Liver (tissue), 9 donors: ENCODE data around the gene SDK2. TPM values are rescaled to one million over a fixed set of nuclear protein-coding genes. Genes with fewer than 3 reads are reported as not detected.

ENCODE experiments used
- DNase-seq: peaks from one replicate; pipeline ENCODE4 v3.0.0-alpha.2; 2017; ENCODE audit warnings: low spot score
- H3K27ac ChIP-seq, 2 donors: one replicate each; pipeline ENCODE4 v1.7.0; 2013; ENCODE audit warnings: inconsistent platforms in 2 of 2, low read length in 2 of 2, control low read depth in 1 of 2, low read depth in 1 of 2, mild to moderate bottlenecking in 1 of 2
- H3K27me3 ChIP-seq, 4 donors: one replicate each; pipeline versions ENCODE4 v1.6.1 to v1.7.0; 2013; ENCODE audit warnings: low read length in 3 of 4, inconsistent platforms in 1 of 4, mild to moderate bottlenecking in 1 of 4, moderate library complexity in 1 of 4; ENCODE audit not compliant: control insufficient read depth in 4 of 4, insufficient read depth in 4 of 4
- H3K36me3 ChIP-seq, 4 donors: one replicate each; pipeline versions ENCODE4 v1.6.1 to v1.7.0; 2013; ENCODE audit warnings: low read length in 3 of 4, mild to moderate bottlenecking in 3 of 4, low read depth in 1 of 4, moderate library complexity in 1 of 4; ENCODE audit not compliant: control insufficient read depth in 4 of 4, insufficient read depth in 3 of 4
- H3K4me1 ChIP-seq, 4 donors: one replicate each; pipeline versions ENCODE4 v1.6.1 to v1.7.0; 2013; ENCODE audit warnings: low read length in 3 of 4, mild to moderate bottlenecking in 3 of 4, moderate library complexity in 1 of 4; ENCODE audit not compliant: control insufficient read depth in 4 of 4, insufficient read depth in 4 of 4
- H3K4me3 ChIP-seq, 3 donors: one replicate each; pipeline versions ENCODE4 v1.6.1 to v1.7.0; 2013; ENCODE audit warnings: low read length in 3 of 3, control low read depth in 1 of 3, low read depth in 1 of 3, mild to moderate bottlenecking in 1 of 3
- H3K9ac ChIP-seq, 2 donors: one replicate each; pipeline ENCODE4 v1.7.0; 2013; ENCODE audit warnings: low read length in 2 of 2, mild to moderate bottlenecking in 2 of 2, moderate library complexity in 2 of 2, control low read depth in 1 of 2, low read depth in 1 of 2
- H3K9me3 ChIP-seq, 4 donors: one replicate each; pipeline versions ENCODE4 v1.6.1 to v1.7.0; 2013; ENCODE audit warnings: low read length in 3 of 4; ENCODE audit not compliant: control insufficient read depth in 4 of 4
- CTCF ChIP-seq: fragments of 150-350 bp; IDR thresholded peaks from 2 replicates; pipeline ENCODE4 v1.5.1; 2017; ENCODE audit warnings: improper control_type of control experiment, low read depth, low read length; ENCODE audit not compliant: missing input control
- EGR1 ChIP-seq, 2 donors: IDR thresholded peaks; 2 replicates each; pipeline ENCODE4 v1.6.1; 2016 to 2018; ENCODE audit warnings: antibody characterized with exemption in 2 of 2, low read depth in 2 of 2
- FOXA1 ChIP-seq: IDR thresholded peaks from 2 replicates; pipeline ENCODE4 v1.6.1; 2016; ENCODE audit warnings: antibody characterized with exemption
- FOXA2 ChIP-seq: IDR thresholded peaks from 2 replicates; pipeline ENCODE4 v1.6.1; 2016; ENCODE audit warnings: antibody characterized with exemption
- GABPA ChIP-seq, 2 donors: IDR thresholded peaks in 1 of 2; conservative IDR thresholded peaks in 1 of 2; 2 replicates each; pipeline ENCODE4 v1.6.1; 2016; ENCODE audit warnings: antibody characterized with exemption in 2 of 2, mild to moderate bottlenecking in 1 of 2, moderate library complexity in 1 of 2
- HNF4A ChIP-seq, 2 donors: conservative IDR thresholded peaks; 2 replicates each; pipeline ENCODE4 v1.6.1; 2016; ENCODE audit warnings: antibody characterized with exemption in 2 of 2, mild to moderate bottlenecking in 2 of 2
- HNF4G ChIP-seq: IDR thresholded peaks from 2 replicates; pipeline ENCODE4 v1.6.1; 2016; ENCODE audit warnings: antibody characterized with exemption
- JUND ChIP-seq, 2 donors: IDR thresholded peaks; 2 replicates each; pipeline ENCODE4 v1.6.1; 2016; ENCODE audit warnings: antibody characterized with exemption in 2 of 2
- MAX ChIP-seq: IDR thresholded peaks from 2 replicates; pipeline ENCODE4 v1.6.1; 2016; ENCODE audit warnings: antibody characterized with exemption
- NR2F2 ChIP-seq: IDR thresholded peaks from 2 replicates; pipeline ENCODE4 v1.6.1; 2016; ENCODE audit warnings: antibody characterized with exemption
- RAD21 ChIP-seq, 2 donors: IDR thresholded peaks; 2 replicates each; pipeline ENCODE4 v1.6.1; 2016; ENCODE audit warnings: antibody characterized with exemption in 2 of 2, mild to moderate bottlenecking in 2 of 2
- RXRA ChIP-seq, 2 donors: IDR thresholded peaks; 2 replicates each; pipeline ENCODE4 v1.6.1; 2017 to 2018; ENCODE audit warnings: antibody characterized with exemption in 2 of 2, mild to moderate bottlenecking in 1 of 2
- SP1 ChIP-seq: IDR thresholded peaks from 2 replicates; pipeline ENCODE4 v1.6.1; 2018; ENCODE audit warnings: antibody characterized with exemption, mild to moderate bottlenecking
- TAF1 ChIP-seq: conservative IDR thresholded peaks from 2 replicates; pipeline ENCODE4 v1.6.1; 2016; ENCODE audit warnings: antibody characterized with exemption, mild to moderate bottlenecking
- YY1 ChIP-seq: IDR thresholded peaks from 2 replicates; pipeline ENCODE4 v1.6.1; 2016; ENCODE audit warnings: antibody characterized with exemption, mild to moderate bottlenecking
- WGBS: extraction: QIAGEN DNeasy Blood & Tissue Kit; methylation state at CpG from one replicate; pipeline ENCODE4 v1.1.7; 2013; 5-methylcytosine and 5-hydroxymethylcytosine counted together
- polyA plus RNA-seq, 2 donors: library from polyadenylated mRNA; stranded (reverse) in 1 of 2; unstranded in 1 of 2; fragments of 200-250 nt in 1 of 2; fragments of >200 nt in 1 of 2; fragmentation: Nextera tagmentation in 1 of 2; extraction: Ambion mirVana in 1 of 2; gene quantifications; one replicate each; pipeline versions ENCODE4 v1.2.1 to v1.2.3, GENCODE V29; 2013 to 2015
- total RNA-seq, 2 donors: library from RNA; depleted of rRNA; stranded (reverse); fragments of >200 nt; gene quantifications; one replicate each; pipeline ENCODE4 v1.2.3, GENCODE V29; 2014
- TF ChIP-seq, protein P1 (sequence below): IDR thresholded peaks from 2 replicates; pipeline ENCODE4 v1.6.1; 2016; ENCODE audit warnings: antibody characterized with exemption
- TF ChIP-seq, protein P2 (sequence below): IDR thresholded peaks from 2 replicates; pipeline ENCODE4 v1.6.1; 2016; ENCODE audit warnings: antibody characterized with exemption
- TF ChIP-seq, protein P3 (sequence below): IDR thresholded peaks from 2 replicates; pipeline ENCODE4 v1.6.1; 2016; ENCODE audit warnings: antibody characterized with exemption, mild to moderate bottlenecking
- donor health status: healthy.
- donor health status: healthy.
- donor health status: healthy.
- donor health status: healthy.
- donor health status: healthy.

Gene SDK2
- total and polyA plus RNA-seq, 4 donors: 0.05 to 0.42 (median 0.10) TPM

GRCh38 chr17:73362697-73363096 lies 281.5 kb downstream of the SDK2 start:
- Histone ChIP-seq H3K27ac (no peak overlapping the region), H3K27me3 (peaks cover 0 to 2% (median 0%) of the 10 kb centered on the region in 4 donors), H3K36me3 (no peaks in the 10 kb centered on the region), H3K4me3 (no peak overlapping the region), H3K9me3 (no peaks in the 10 kb centered on the region), H3K4me1 (no peaks in the 10 kb centered on the region), H3K9ac (no peak overlapping the region)
- TF ChIP-seq FOXA2 (no peak), NR2F2 (no peak), GABPA (IDR thresholded peaks at IDR 0.05 in 1 of 2, conservative IDR thresholded peaks at IDR 0.05 in 1 of 2) (no peak), CTCF (no peak), RAD21 (IDR thresholded peaks at IDR 0.05) (no peak), EGR1 (IDR thresholded peaks at IDR 0.05; ENCODE audit: low read depth in 2 of 2) (no peak), FOXA1 (no peak), JUND (IDR thresholded peaks at IDR 0.05) (no peak), HNF4G (no peak), RXRA (IDR thresholded peaks at IDR 0.05) (no peak), TAF1 (no peak), HNF4A (conservative IDR thresholded peaks at IDR 0.05) (no peak), YY1 (no peak), SP1 (no peak), MAX (no peak)
- TF ChIP-seq, protein P1, sequence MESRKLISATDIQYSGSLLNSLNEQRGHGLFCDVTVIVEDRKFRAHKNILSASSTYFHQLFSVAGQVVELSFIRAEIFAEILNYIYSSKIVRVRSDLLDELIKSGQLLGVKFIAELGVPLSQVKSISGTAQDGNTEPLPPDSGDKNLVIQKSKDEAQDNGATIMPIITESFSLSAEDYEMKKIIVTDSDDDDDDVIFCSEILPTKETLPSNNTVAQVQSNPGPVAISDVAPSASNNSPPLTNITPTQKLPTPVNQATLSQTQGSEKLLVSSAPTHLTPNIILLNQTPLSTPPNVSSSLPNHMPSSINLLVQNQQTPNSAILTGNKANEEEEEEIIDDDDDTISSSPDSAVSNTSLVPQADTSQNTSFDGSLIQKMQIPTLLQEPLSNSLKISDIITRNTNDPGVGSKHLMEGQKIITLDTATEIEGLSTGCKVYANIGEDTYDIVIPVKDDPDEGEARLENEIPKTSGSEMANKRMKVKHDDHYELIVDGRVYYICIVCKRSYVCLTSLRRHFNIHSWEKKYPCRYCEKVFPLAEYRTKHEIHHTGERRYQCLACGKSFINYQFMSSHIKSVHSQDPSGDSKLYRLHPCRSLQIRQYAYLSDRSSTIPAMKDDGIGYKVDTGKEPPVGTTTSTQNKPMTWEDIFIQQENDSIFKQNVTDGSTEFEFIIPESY: no peak
- TF ChIP-seq, protein P2, sequence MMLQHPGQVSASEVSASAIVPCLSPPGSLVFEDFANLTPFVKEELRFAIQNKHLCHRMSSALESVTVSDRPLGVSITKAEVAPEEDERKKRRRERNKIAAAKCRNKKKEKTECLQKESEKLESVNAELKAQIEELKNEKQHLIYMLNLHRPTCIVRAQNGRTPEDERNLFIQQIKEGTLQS: no peak
- TF ChIP-seq, protein P3, sequence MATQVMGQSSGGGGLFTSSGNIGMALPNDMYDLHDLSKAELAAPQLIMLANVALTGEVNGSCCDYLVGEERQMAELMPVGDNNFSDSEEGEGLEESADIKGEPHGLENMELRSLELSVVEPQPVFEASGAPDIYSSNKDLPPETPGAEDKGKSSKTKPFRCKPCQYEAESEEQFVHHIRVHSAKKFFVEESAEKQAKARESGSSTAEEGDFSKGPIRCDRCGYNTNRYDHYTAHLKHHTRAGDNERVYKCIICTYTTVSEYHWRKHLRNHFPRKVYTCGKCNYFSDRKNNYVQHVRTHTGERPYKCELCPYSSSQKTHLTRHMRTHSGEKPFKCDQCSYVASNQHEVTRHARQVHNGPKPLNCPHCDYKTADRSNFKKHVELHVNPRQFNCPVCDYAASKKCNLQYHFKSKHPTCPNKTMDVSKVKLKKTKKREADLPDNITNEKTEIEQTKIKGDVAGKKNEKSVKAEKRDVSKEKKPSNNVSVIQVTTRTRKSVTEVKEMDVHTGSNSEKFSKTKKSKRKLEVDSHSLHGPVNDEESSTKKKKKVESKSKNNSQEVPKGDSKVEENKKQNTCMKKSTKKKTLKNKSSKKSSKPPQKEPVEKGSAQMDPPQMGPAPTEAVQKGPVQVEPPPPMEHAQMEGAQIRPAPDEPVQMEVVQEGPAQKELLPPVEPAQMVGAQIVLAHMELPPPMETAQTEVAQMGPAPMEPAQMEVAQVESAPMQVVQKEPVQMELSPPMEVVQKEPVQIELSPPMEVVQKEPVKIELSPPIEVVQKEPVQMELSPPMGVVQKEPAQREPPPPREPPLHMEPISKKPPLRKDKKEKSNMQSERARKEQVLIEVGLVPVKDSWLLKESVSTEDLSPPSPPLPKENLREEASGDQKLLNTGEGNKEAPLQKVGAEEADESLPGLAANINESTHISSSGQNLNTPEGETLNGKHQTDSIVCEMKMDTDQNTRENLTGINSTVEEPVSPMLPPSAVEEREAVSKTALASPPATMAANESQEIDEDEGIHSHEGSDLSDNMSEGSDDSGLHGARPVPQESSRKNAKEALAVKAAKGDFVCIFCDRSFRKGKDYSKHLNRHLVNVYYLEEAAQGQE: no peak
- 89% methylated on average over 11 of the region's 11 CpGs for WGBS
- no peak for DNase-seq
